K562 (cell line): ENCODE data around the gene MMP2. TPM values are rescaled to one million over a fixed set of nuclear protein-coding genes. Genes with fewer than 3 reads are reported as not detected.

ENCODE experiments used
- ATAC-seq: fragments of 200-7000 bp; cut with Tn5 transposase; 3 replicates; pipeline ENCODE4 v1.9.1; 2020; ENCODE audit warnings: moderate library complexity
- BruUV-seq: library from RNA; stranded (reverse); fragments of 400-500 nt; replicated peaks from 2 replicates; lab custom pipeline; 2021; lab: Mats Ljungman, UMichigan
- CTCF ChIA-PET: fragments of 300-600 bp; formaldehyde crosslinking; extraction: SDS; loops from one replicate; lab custom pipeline; 2021; ENCODE audit warnings: low intra/inter-chr PET ratio; lab: Yijun Ruan, JAX
- POLR2A ChIA-PET: fragments of 300-600, 350-650 bp; sonication (Branson Sonifier 250); formaldehyde crosslinking; extraction: SDS; loops from one replicate; lab custom pipeline; 2021; ENCODE audit warnings: antibody characterized with exemption, inconsistent platforms; lab: Yijun Ruan, JAX
- DNase-seq, 4 experiments: peaks; one replicate each; pipeline versions ENCODE4 v3.0.0 to v3.0.0-alpha.2; 2011 to 2018; ENCODE audit warnings: low spot score in 3 of 4, mixed read lengths in 3 of 4; ENCODE audit errors: extremely low read depth in 1 of 4
- FAIRE-seq: peaks from 2 replicates; lab custom pipeline; 2011; peaks lifted over from hg19 to GRCh38; lab: Jason Lieb, UNC
- H2AFZ ChIP-seq: 2 replicates; pipeline ENCODE4 v1.6.0; 2011; ENCODE audit warnings: low read depth, low read length, control low read depth, inconsistent platforms
- H3K27ac ChIP-seq: fragments of 200-600 bp; 3 replicates; pipeline ENCODE4 v1.8.0; 2011; ENCODE audit warnings: low read depth, mild to moderate bottlenecking, control low read depth, inconsistent platforms, low read length, moderate library complexity, mixed read lengths; ENCODE audit errors: extremely low read depth
- H3K27me3 ChIP-seq, 2 experiments: fragments of 300-600 bp in 1 of 2; 2 replicates in 1 of 2; 3 replicates in 1 of 2; pipeline versions ENCODE4 v1.6.0 to v1.8.0; 2011; ENCODE audit warnings: inconsistent platforms in 2 of 2, low read length in 2 of 2, mild to moderate bottlenecking in 1 of 2, mixed read lengths in 1 of 2, moderate library complexity in 1 of 2; ENCODE audit not compliant: control insufficient read depth in 2 of 2, insufficient read depth in 2 of 2
- H3K36me3 ChIP-seq: fragments of 300-600 bp; 3 replicates; pipeline ENCODE4 v1.8.0; 2011; ENCODE audit warnings: mild to moderate bottlenecking, low read length, inconsistent platforms; ENCODE audit not compliant: control insufficient read depth, insufficient read depth
- H3K4me1 ChIP-seq, 2 experiments: fragments of 200-600 bp in 1 of 2; replicated peaks in 1 of 2; 2 replicates in 1 of 2; 3 replicates in 1 of 2; pipeline versions ENCODE4 v1.5.1 to v1.8.0; 2011; ENCODE audit warnings: inconsistent platforms in 2 of 2, low read length in 2 of 2, mild to moderate bottlenecking in 1 of 2, mixed read lengths in 1 of 2, moderate library complexity in 1 of 2; ENCODE audit not compliant: control insufficient read depth in 2 of 2, insufficient read depth in 2 of 2
- H3K4me2 ChIP-seq: 2 replicates; pipeline ENCODE4 v1.6.1; 2011; ENCODE audit warnings: low read length, control low read depth, inconsistent platforms, mixed read lengths; ENCODE audit not compliant: insufficient read depth
- H3K4me3 ChIP-seq: fragments of 200-600 bp; sonication (generic), shearing (Covaris generic); 2 replicates; pipeline ENCODE4 v1.5.1; 2016; ENCODE audit warnings: control low read depth, inconsistent platforms
- H3K79me2 ChIP-seq: fragments of 200-600 bp; 3 replicates; pipeline ENCODE4 v1.8.0; 2011; ENCODE audit warnings: low read length, inconsistent platforms; ENCODE audit not compliant: control insufficient read depth, insufficient read depth
- H3K9ac ChIP-seq, 2 experiments: 2 replicates each; pipeline versions ENCODE4 v1.6.0 to v1.6.1; 2011; ENCODE audit warnings: low read depth in 2 of 2, low read length in 2 of 2, control low read depth in 1 of 2, inconsistent platforms in 1 of 2, mild to moderate bottlenecking in 1 of 2, mixed read lengths in 1 of 2; ENCODE audit not compliant: insufficient read depth in 1 of 2
- H3K9me1 ChIP-seq: one replicate; pipeline ENCODE4 v1.6.0; 2011; ENCODE audit warnings: inconsistent platforms, mild to moderate bottlenecking, low read length, moderate library complexity; ENCODE audit not compliant: control insufficient read depth, insufficient read depth
- H3K9me3 ChIP-seq: replicated peaks from 2 replicates; pipeline ENCODE4 v1.5.1; 2011; ENCODE audit warnings: low read depth, low read length, inconsistent platforms; ENCODE audit not compliant: control insufficient read depth, insufficient read depth
- H4K20me1 ChIP-seq: replicated peaks from 2 replicates; pipeline ENCODE4 v1.6.1; 2011; ENCODE audit warnings: low read length, inconsistent platforms, mixed read lengths; ENCODE audit not compliant: control insufficient read depth, insufficient read depth
- ATF4 ChIP-seq: fragments of 450-650 bp; formaldehyde crosslinking; IDR thresholded peaks from 2 replicates; pipeline ENCODE4 v1.4.0; 2022; ENCODE audit warnings: mild to moderate bottlenecking, moderate library complexity
- CCAR2 ChIP-seq: fragments of 200-400 bp; formaldehyde crosslinking; IDR thresholded peaks from 2 replicates; pipeline ENCODE4 v1.6.1; 2017; ENCODE audit warnings: mild to moderate bottlenecking, low read depth, low read length
- NFE2L1 ChIP-seq: fragments of 450-650 bp; IDR thresholded peaks from 2 replicates; pipeline ENCODE4 v1.6.1; 2016; ENCODE audit warnings: missing genetic modification characterization, low read depth, mild to moderate bottlenecking, missing compliant biosample characterization, moderate library complexity, borderline replicate concordance
- NR1H2 ChIP-seq: sonication (generic); formaldehyde crosslinking; IDR thresholded peaks from 2 replicates; pipeline ENCODE4 v1.4.0; 2020; ENCODE audit warnings: mild to moderate bottlenecking, missing genetic modification reagents
- RBM15 ChIP-seq: fragments of 200-400 bp; formaldehyde crosslinking; IDR thresholded peaks from 2 replicates; pipeline ENCODE4 v1.6.1; 2018; ENCODE audit warnings: mild to moderate bottlenecking, low read length, moderate library complexity; ENCODE audit not compliant: insufficient read depth
- SAFB2 ChIP-seq: fragments of 200-400 bp; formaldehyde crosslinking; IDR thresholded peaks from 2 replicates; pipeline ENCODE4 v1.6.1; 2018; ENCODE audit warnings: borderline replicate concordance, low read length, low read depth, moderate library complexity; ENCODE audit not compliant: severe bottlenecking
- SMAD4 ChIP-seq: fragments of 250-450 bp; sonication (Bioruptor Pico); conservative IDR thresholded peaks from 2 replicates; pipeline ENCODE4 v1.8.0; 2021; ENCODE audit warnings: inconsistent platforms, mild to moderate bottlenecking, moderate library complexity
- WGBS: fragments of 100-300 bp; shearing (Covaris generic); methylation state at CpG from one replicate; pipeline ENCODE4 v1.1.6; 2016; ENCODE audit warnings: low coverage, mixed read lengths; ENCODE audit not compliant: insufficient coverage; ENCODE audit errors: missing lambda C conversion rate; 5-methylcytosine and 5-hydroxymethylcytosine counted together
- in situ Hi-C: fragments of 300-500 bp; cut with MboI; formaldehyde crosslinking; loops from 4 replicates; pipeline ENCODE4 v1.15.0; 2018; ENCODE audit warnings: inconsistent platforms, mixed read lengths
- intact Hi-C: fragments of 100-400 bp; cut with micrococcal nuclease; formaldehyde crosslinking; loops from 2 replicates; pipeline ENCODE4 v1.14.2; 2022
- polyA plus RNA-seq, 8 experiments: library from polyadenylated mRNA; depleted of rRNA in 4 of 8; stranded (reverse) in 5 of 8; unstranded in 3 of 8; fragments of >200 nt; fragmentation: Nextera tagmentation in 2 of 8; fragmentation: Illumina TruSeq in 1 of 8; extraction: Ambion mirVana in 2 of 8; extraction: Trizol in 1 of 8; gene quantifications; 2 replicates each; pipeline versions ENCODE4 v1.2.1 to v1.2.3, GENCODE V29; 2011 to 2014; ENCODE audit warnings: inconsistent platforms in 1 of 8, missing spikeins in 1 of 8
- total RNA-seq, 7 experiments: library from RNA; depleted of rRNA in 6 of 7; stranded (reverse); fragments of >200 nt in 6 of 7; fragmentation: Illumina TruSeq in 2 of 7; extraction: Trizol in 2 of 7; gene quantifications; 2 replicates each; pipeline versions ENCODE4 v1.2.1 to v1.2.3, GENCODE V29; 2011 to 2021; ENCODE audit warnings: low replicate concordance in 1 of 7
- TF ChIP-seq, protein P1 (sequence below): fragments of 450-650 bp; IDR thresholded peaks from 2 replicates; pipeline ENCODE4 v1.6.1; 2016; ENCODE audit warnings: antibody characterized with exemption

The MMP2 gene
- total and polyA plus RNA-seq, 9 of the 15 experiments (the other 6 are each of a cell fraction or from before 2014, with no cell fraction given) = 0.05 to 0.53 TPM; not detected in 7

GRCh38 chr16:55499951-55500529, 21.0 kb downstream of the MMP2 start:
- Histone ChIP-seq H3K4me3 (no peak overlapping the region), H3K4me1 (peaks cover 4 to 17% of the 10 kb centered on the region in 2 experiments; a peak in 3 of 5 replicates), H3K9me1 (no peaks in the 10 kb centered on the region), H3K9ac (no peak overlapping the region), H3K4me2 (no peak overlapping the region), H3K36me3 (no peaks in the 10 kb centered on the region), H2AFZ (peak overlapping the region; percentile 63; the same call in 1 of the 2 replicates), H3K79me2 (no peaks in the 10 kb centered on the region), H3K27me3 (peaks cover 0 to 11% of the 10 kb centered on the region in 2 experiments; a peak in 4 of 5 replicates), H4K20me1 (no peaks in the 10 kb centered on the region), H3K9me3 (no peaks in the 10 kb centered on the region), H3K27ac (no peak overlapping the region)
- ATAC-seq (no peak), FAIRE-seq (no peak), DNase-seq (peak in 2 of 4 experiments; percentile 1 to 19)
- POLR2A ChIA-PET = no interaction called here
- BruUV-seq = no TSS peak
- in situ Hi-C loops (loop anchor here (10.0 kb wide), 1 partner anchor 345 kb away; no protein-coding TSS in a partner anchor), intact Hi-C loops (loop anchor here (10.0 kb wide), 1 partner anchor 145 kb away; no protein-coding TSS in a partner anchor)
- 40% methylated on average over 7 of the region's 10 CpGs for WGBS
- CTCF ChIA-PET = interaction anchor here (0.6 kb wide), 1 partner anchor 42 kb away, joined by 3 read pairs; no protein-coding TSS in a partner anchor
- TF ChIP-seq RBM15 (no peak), ATF4 (no peak), CCAR2 (no peak), NR1H2 (CRISPR knock-in tag) (no peak), SMAD4 (peak; percentile 71), NFE2L1 (tag) (no peak), SAFB2 (no peak)
- TF ChIP-seq, protein P1, sequence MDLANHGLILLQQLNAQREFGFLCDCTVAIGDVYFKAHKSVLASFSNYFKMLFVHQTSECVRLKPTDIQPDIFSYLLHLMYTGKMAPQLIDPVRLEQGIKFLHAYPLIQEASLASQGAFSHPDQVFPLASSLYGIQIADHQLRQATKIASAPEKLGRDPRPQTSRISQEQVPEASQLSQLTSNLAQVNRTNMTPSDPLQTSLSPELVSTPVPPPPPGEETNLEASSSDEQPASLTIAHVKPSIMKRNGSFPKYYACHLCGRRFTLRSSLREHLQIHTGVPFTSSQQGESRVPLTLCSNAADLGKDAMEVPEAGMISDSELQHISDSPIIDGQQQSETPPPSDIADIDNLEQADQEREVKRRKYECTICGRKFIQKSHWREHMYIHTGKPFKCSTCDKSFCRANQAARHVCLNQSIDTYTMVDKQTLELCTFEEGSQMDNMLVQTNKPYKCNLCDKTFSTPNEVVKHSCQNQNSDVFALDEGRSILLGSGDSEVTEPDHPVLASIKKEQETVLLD = no peak
